Measurements from ENCODE around the gene SRRM1. TPM values are rescaled to one million over a fixed set of nuclear protein-coding genes. Genes with fewer than 3 reads are reported as not detected.

SRRM1 gene
- total and polyA plus RNA-seq, 2 donors (not counting 3 experiments of a cell fraction or from before 2014, with no cell fraction given) = 39.7 to 163 TPM

DNA sequence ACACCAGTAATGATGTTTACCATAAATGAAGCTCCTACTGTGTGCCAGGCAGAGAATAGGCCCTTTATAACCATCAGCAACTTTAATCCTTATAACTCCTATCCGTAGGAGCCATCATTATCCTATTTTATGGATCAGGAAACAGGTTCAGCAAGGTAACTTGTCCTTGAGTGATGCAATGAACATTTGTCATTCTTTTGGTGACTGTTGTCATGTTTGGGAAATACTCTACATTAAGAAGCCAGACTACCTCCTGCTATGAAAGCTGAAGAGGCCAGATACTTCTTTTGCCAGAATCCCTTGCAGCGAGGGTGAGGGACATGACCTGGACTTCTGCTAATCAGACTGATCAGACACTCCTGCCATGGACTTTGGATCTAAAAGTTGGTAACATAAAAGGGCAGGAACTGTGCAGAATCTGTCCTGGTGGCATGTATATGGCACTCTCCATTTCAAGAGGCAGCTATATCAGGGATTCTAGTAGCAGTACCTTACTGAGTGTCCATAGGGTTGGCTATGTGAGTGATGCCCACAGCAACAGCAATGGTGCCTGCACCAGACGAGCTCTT, 33.1 kb upstream of the SRRM1 start:
- no peaks in the 10 kb centered on the region for H3K9me3 ChIP-seq (replicated peaks; ENCODE audit: control insufficient read depth, insufficient read depth, low read length)
- H3K9ac ChIP-seq (replicated peaks; ENCODE audit: extremely low read depth, insufficient read depth, low read length) = no peak overlapping the region
- no peaks in the 10 kb centered on the region for H3K36me3 ChIP-seq (ENCODE audit: control insufficient read depth in 2 of 2, extremely low read depth in 1 of 2, insufficient read depth in 2 of 2, low read length in 2 of 2)
- CTCF ChIA-PET = interaction anchor here (2.1 kb wide), 1 partner anchor 411 kb away, joined by 5 read pairs; no protein-coding TSS in a partner anchor
- H3K9me1 ChIP-seq (replicated peaks; ENCODE audit: control insufficient read depth, extremely low read depth, insufficient read depth, low read length) = no peaks in the 10 kb centered on the region
- no peaks in the 10 kb centered on the region for H3K4me1 ChIP-seq (ENCODE audit: control insufficient read depth, extremely low read depth, insufficient read depth, low read length)
- no peak overlapping the region for H3K27ac ChIP-seq (ENCODE audit: insufficient read depth, low read depth, low read length)
- no peaks in the 10 kb centered on the region for H3K79me2 ChIP-seq (ENCODE audit: control insufficient read depth, insufficient read depth, low read length)
- no peak for FAIRE-seq
- H4K20me1 ChIP-seq (replicated peaks; ENCODE audit: control insufficient read depth, extremely low read depth, insufficient read depth, low read length) = no peaks in the 10 kb centered on the region
- H3K4me2 ChIP-seq (ENCODE audit: insufficient read depth, low read length) = no peak overlapping the region
- H3K4me3 ChIP-seq (replicated peaks in 1 of 3; ENCODE audit: insufficient read depth in 1 of 3, low read depth in 1 of 3, low read length in 3 of 3) = no peak overlapping the region
- BruUV-seq (replicated peaks) = no TSS peak
- dilution Hi-C loops (cut with MboI; ENCODE audit: extremely low pct_ligation_motif_present, low sequenced_read_pairs) = no loop called here
- H3K27me3 ChIP-seq (ENCODE audit: control insufficient read depth in 2 of 2, insufficient read depth in 2 of 2, low read length in 2 of 2) = peaks cover 0 to 4% of the 10 kb centered on the region in 2 experiments
- no peak for DNase-seq (ENCODE audit: low read depth, low spot score)
- intact Hi-C loops (cut with micrococcal nuclease) = no loop called here
- no peak overlapping the region for H2AFZ ChIP-seq (ENCODE audit: low read depth, low read length)
- TF ChIP-seq MYC (IDR thresholded peaks at IDR 0.05; ENCODE audit: low read depth, low read length) (no peak), CTCF (IDR thresholded peaks at IDR 0.05; ENCODE audit: extremely low read depth in 1 of 2, insufficient read depth in 1 of 2, low read depth in 1 of 2, low read length in 2 of 2) (no peak), POLR2A (IDR thresholded peaks at IDR 0.05; ENCODE audit: low read depth, low read length) (no peak), JUN (IDR thresholded peaks at IDR 0.05; ENCODE audit: borderline replicate concordance, insufficient read depth, insufficient read length, low read depth) (no peak), POLR2AphosphoS5 (IDR thresholded peaks at IDR 0.05; ENCODE audit: insufficient read depth, low read depth, low read length) (no peak), EZH2 (IDR thresholded peaks at IDR 0.05; ENCODE audit: borderline replicate concordance, low read depth, low read length, severe bottlenecking) (no peak), MAX (IDR thresholded peaks at IDR 0.05; ENCODE audit: insufficient read depth, insufficient read length) (no peak)
- POLR2A ChIA-PET = no interaction called here

Data from endothelial cell of umbilical vein (primary cell).